HepG2 (cell line): Measurements from ENCODE around the gene OPN5. TPM values are rescaled to one million over a fixed set of nuclear protein-coding genes. Genes with fewer than 3 reads are reported as not detected.

Experiments
- ATAC-seq: fragments of 200-7000 bp; cut with Tn5 transposase; 3 replicates; pipeline ENCODE4 v1.9.1; 2020; ENCODE audit warnings: mild to moderate bottlenecking, moderate library complexity
- BruUV-seq: library from RNA; stranded (reverse); fragments of 400-500 nt; replicated peaks from 2 replicates; lab custom pipeline; 2021; lab: Mats Ljungman, UMichigan
- CTCF ChIA-PET: fragments of 300-600 bp; formaldehyde crosslinking; extraction: SDS; loops from one replicate; lab custom pipeline; 2021; ENCODE audit warnings: low total read pairs, inconsistent platforms, low intra/inter-chr PET ratio; lab: Yijun Ruan, JAX
- POLR2A ChIA-PET: fragments of 350-600 bp; sonication (Branson Sonifier 250); formaldehyde crosslinking; loops from one replicate; lab custom pipeline; 2020; ENCODE audit warnings: antibody characterized with exemption, inconsistent platforms; lab: Yijun Ruan, JAX
- DNase-seq: peaks from one replicate; pipeline ENCODE4 v3.0.0-alpha.2; 2015; ENCODE audit warnings: low spot score
- FAIRE-seq: peaks from 3 replicates; lab custom pipeline; 2011; peaks lifted over from hg19 to GRCh38; lab: Jason Lieb, UNC
- H2AFZ ChIP-seq: one replicate; pipeline ENCODE4 v1.6.1; 2011; ENCODE audit warnings: low read length, inconsistent platforms
- H3K27ac ChIP-seq: fragments of 300-600 bp; 3 replicates; pipeline ENCODE4 v1.8.0; 2011; ENCODE audit warnings: mixed run types, mild to moderate bottlenecking, mixed read lengths, low read length, inconsistent platforms; ENCODE audit not compliant: insufficient read depth; ENCODE audit errors: extremely low read length
- H3K27me3 ChIP-seq, 2 experiments: fragments of 200-600 bp in 1 of 2; 2 replicates in 1 of 2; 3 replicates in 1 of 2; pipeline versions ENCODE4 v1.6.0 to v1.8.0; 2011; ENCODE audit warnings: low read length in 2 of 2, mild to moderate bottlenecking in 2 of 2, moderate library complexity in 2 of 2, inconsistent platforms in 1 of 2; ENCODE audit not compliant: insufficient read depth in 2 of 2, control insufficient read depth in 1 of 2
- H3K36me3 ChIP-seq, 2 experiments: fragments of 200-600 bp in 1 of 2; replicated peaks in 1 of 2; 2 replicates in 1 of 2; 3 replicates in 1 of 2; pipeline versions ENCODE4 v1.5.1 to v1.8.0; 2011; ENCODE audit warnings: low read length in 2 of 2, inconsistent platforms in 1 of 2; ENCODE audit not compliant: insufficient read depth in 2 of 2, control insufficient read depth in 1 of 2
- H3K4me1 ChIP-seq: 2 replicates; pipeline ENCODE4 v1.5.1; 2012; ENCODE audit warnings: low read length, inconsistent platforms; ENCODE audit not compliant: insufficient read depth
- H3K4me2 ChIP-seq: 2 replicates; pipeline ENCODE4 v1.6.0; 2011; ENCODE audit warnings: low read depth, low read length, inconsistent platforms
- H3K4me3 ChIP-seq, 3 experiments: fragments of 200-600 bp in 1 of 3; sonication (generic), shearing (Covaris generic) in 1 of 3; replicated peaks in 1 of 3; 2 replicates each; pipeline ENCODE4 v1.5.1; 2011 to 2016; ENCODE audit warnings: low read length in 3 of 3, inconsistent platforms in 2 of 3, low read depth in 2 of 3, mild to moderate bottlenecking in 2 of 3, control low read depth in 1 of 3, mixed read lengths in 1 of 3; ENCODE audit not compliant: insufficient read depth in 1 of 3
- H3K79me2 ChIP-seq: one replicate; pipeline ENCODE4 v1.6.1; 2011; ENCODE audit warnings: low read length, inconsistent platforms; ENCODE audit not compliant: insufficient read depth
- H3K9ac ChIP-seq: 2 replicates; pipeline ENCODE4 v1.6.0; 2011; ENCODE audit warnings: mild to moderate bottlenecking, low read depth, low read length, inconsistent platforms; ENCODE audit not compliant: insufficient read depth
- H3K9me3 ChIP-seq: 2 replicates; pipeline ENCODE4 v1.5.1; 2012; ENCODE audit warnings: mild to moderate bottlenecking, low read length
- H4K20me1 ChIP-seq: 2 replicates; pipeline ENCODE4 v1.6.0; 2011; ENCODE audit warnings: inconsistent platforms, mild to moderate bottlenecking, low read length, moderate library complexity; ENCODE audit not compliant: insufficient read depth
- CREBL2 ChIP-seq: sonication (generic); formaldehyde crosslinking; IDR thresholded peaks from 2 replicates; pipeline ENCODE4 v1.8.1; 2023; ENCODE audit warnings: missing genetic modification reagents, mild to moderate bottlenecking, borderline replicate concordance
- DMAP1 ChIP-seq: IDR thresholded peaks from 2 replicates; pipeline ENCODE4 v1.6.1; 2016
- GABPA ChIP-seq, 2 experiments: IDR thresholded peaks; 2 replicates each; pipeline ENCODE4 v1.6.1; 2011 to 2016; ENCODE audit warnings: low read depth in 2 of 2, low read length in 1 of 2, missing biosample characterization in 1 of 2, missing genetic modification characterization in 1 of 2
- GATAD2A ChIP-seq: IDR thresholded peaks from 2 replicates; pipeline ENCODE4 v1.6.1; 2016
- GPBP1L1 ChIP-seq: sonication (generic); formaldehyde crosslinking; IDR thresholded peaks from 2 replicates; pipeline ENCODE4 v1.5.0; 2020; ENCODE audit warnings: mild to moderate bottlenecking, missing genetic modification reagents
- MED13 ChIP-seq: sonication (generic); formaldehyde crosslinking; IDR thresholded peaks from 2 replicates; pipeline ENCODE4 v1.5.0; 2020; ENCODE audit warnings: missing genetic modification reagents
- PHB2 ChIP-seq: fragments of 450-650 bp; IDR thresholded peaks from 2 replicates; pipeline ENCODE4 v1.6.1; 2018; ENCODE audit not compliant: partially characterized antibody
- SPEN ChIP-seq: sonication (generic); formaldehyde crosslinking; IDR thresholded peaks from 2 replicates; pipeline ENCODE4 v1.5.1; 2020; ENCODE audit warnings: low read depth, mild to moderate bottlenecking, missing genetic modification reagents
- ZBTB10 ChIP-seq: sonication (generic); formaldehyde crosslinking; IDR thresholded peaks from 2 replicates; pipeline ENCODE4 v1.4.0; 2020; ENCODE audit warnings: missing genetic modification reagents, borderline replicate concordance
- ZBTB7B ChIP-seq: sonication (generic); formaldehyde crosslinking; IDR thresholded peaks from 2 replicates; pipeline ENCODE4 v1.4.0; 2020; ENCODE audit warnings: missing genetic modification reagents
- ZMYM3 ChIP-seq: sonication (generic); formaldehyde crosslinking; IDR thresholded peaks from 2 replicates; pipeline ENCODE4 v1.5.1; 2020; ENCODE audit warnings: mild to moderate bottlenecking, missing genetic modification reagents
- ZMYM4 ChIP-seq: sonication (generic); formaldehyde crosslinking; IDR thresholded peaks from 2 replicates; pipeline ENCODE4 v1.8.1; 2023; ENCODE audit warnings: mild to moderate bottlenecking, missing genetic modification reagents
- ZNF224 ChIP-seq: sonication (generic); formaldehyde crosslinking; IDR thresholded peaks from 2 replicates; pipeline ENCODE4 v1.5.0; 2020; ENCODE audit warnings: mild to moderate bottlenecking, missing genetic modification reagents
- ZNF414 ChIP-seq: sonication (generic); formaldehyde crosslinking; IDR thresholded peaks from 2 replicates; pipeline ENCODE4 v1.5.0; 2020; ENCODE audit warnings: missing genetic modification reagents
- WGBS: methylation state at CpG from one replicate; pipeline ENCODE4 v1.1.6; 2017; ENCODE audit warnings: low lambda C conversion rate; 5-methylcytosine and 5-hydroxymethylcytosine counted together
- in situ Hi-C: cut with HindIII; loops from 2 replicates; pipeline ENCODE4 v1.10.0; 2017; ENCODE audit warnings: low pct_unique_long_range_greater_than_20kb; ENCODE audit not compliant: extremely low pct_ligation_motif_present
- intact Hi-C: fragments of 100-400 bp; cut with micrococcal nuclease; formaldehyde crosslinking; loops from one replicate; pipeline ENCODE4 v1.10.0; 2022; ENCODE audit not compliant: unreplicated experiment
- polyA plus RNA-seq, 8 experiments: library from polyadenylated mRNA; depleted of rRNA in 3 of 8; stranded (reverse) in 7 of 8; unstranded in 1 of 8; fragments of >200 nt; fragmentation: Illumina TruSeq in 4 of 8; extraction: Trizol in 4 of 8; gene quantifications; 2 replicates each; pipeline versions ENCODE4 v1.2.1 to v1.2.3, GENCODE V29; 2011 to 2016; ENCODE audit warnings: low read depth in 4 of 8, missing spikeins in 1 of 8, mixed read lengths in 1 of 8; ENCODE audit not compliant: insufficient read depth in 1 of 8
- total RNA-seq, 5 experiments: library from RNA; depleted of rRNA; stranded (reverse); fragments of >200 nt; fragmentation: Illumina TruSeq; extraction: Trizol; gene quantifications; 2 replicates each; pipeline ENCODE4 v1.2.3, GENCODE V29; 2016; ENCODE audit warnings: low read depth in 1 of 5

OPN5 gene
- total and polyA plus RNA-seq, 2 of the 13 experiments (the other 11 are each of a cell fraction or from before 2014, with no cell fraction given): not detected

- no peaks in the 10 kb centered on the region for H4K20me1 ChIP-seq
- H3K27me3 ChIP-seq: no peaks in the 10 kb centered on the region
- no peak overlapping the region for H3K9ac ChIP-seq
- TF ChIP-seq GATAD2A: no peak
- no peak for TF ChIP-seq SPEN
- no peak for TF ChIP-seq ZNF224
- TF ChIP-seq ZNF414 (CRISPR knock-in tag): no peak
- TF ChIP-seq ZBTB7B (CRISPR knock-in tag): no peak
- no peak for TF ChIP-seq PHB2
- TF ChIP-seq DMAP1 (CRISPR knock-in tag): no peak
- no peak for TF ChIP-seq GABPA (IDR thresholded peaks at IDR 0.05; ENCODE audit: low read depth, low read length)
- TF ChIP-seq GABPA (CRISPR knock-in tag; IDR thresholded peaks at IDR 0.05; ENCODE audit: low read depth): no peak
- TF ChIP-seq ZBTB10: no peak
- no peak for TF ChIP-seq ZMYM4 (CRISPR knock-in tag)
- TF ChIP-seq GPBP1L1 (CRISPR knock-in tag): no peak
- TF ChIP-seq ZMYM3 (CRISPR knock-in tag): no peak
- TF ChIP-seq MED13: no peak
- TF ChIP-seq CREBL2 (CRISPR knock-in tag): no peak
- BruUV-seq: no TSS peak
- POLR2A ChIA-PET: no interaction called here
- no peak overlapping the region for H3K4me3 ChIP-seq
- WGBS: 20% methylated on average over 7 of the region's 7 CpGs
- in situ Hi-C loops (no loop called here), intact Hi-C loops (no loop called here)
- H3K27ac ChIP-seq: no peak overlapping the region
- no peak for FAIRE-seq
- no peak overlapping the region for H2AFZ ChIP-seq
- no peak for DNase-seq
- no peak overlapping the region for H3K4me2 ChIP-seq
- no peaks in the 10 kb centered on the region for H3K9me3 ChIP-seq
- no peaks in the 10 kb centered on the region for H3K4me1 ChIP-seq
- H3K36me3 ChIP-seq: no peaks in the 10 kb centered on the region
- no peaks in the 10 kb centered on the region for H3K79me2 ChIP-seq
- CTCF ChIA-PET: no interaction called here
- ATAC-seq: no peak
Measured at GRCh38 chr6:47736083-47736700, 45.6 kb upstream of the OPN5 start.
